GM12864 (cell line): ENCODE results near the gene ZFAND5.

ENCODE experiments used
- DNase-seq: peaks from one replicate; pipeline ENCODE4 v3.0.0-alpha.2; 2011; ENCODE audit warnings: low read depth
- H3K4me3 ChIP-seq: 2 replicates; pipeline ENCODE4 v1.5.1; 2011; ENCODE audit warnings: mild to moderate bottlenecking, low read depth, low read length, control low read depth
- CTCF ChIP-seq: IDR thresholded peaks from 2 replicates; pipeline ENCODE4 v1.5.1; 2011; ENCODE audit warnings: low read depth, mild to moderate bottlenecking, moderate library complexity, low read length, control low read depth, inconsistent platforms; ENCODE audit errors: missing control alignments

Gene ZFAND5

GRCh38 chr9:72384710-72385485 is 19.9 kb upstream of the ZFAND5 start:
- H3K4me3 ChIP-seq: no peak overlapping the region
- TF ChIP-seq CTCF: no peak
- DNase-seq: no peak

- no peak for TF ChIP-seq CTCF
- no peak for DNase-seq
- H3K4me3 ChIP-seq: no peak overlapping the region
These were observed 19.1 kb upstream of the ZFAND5 start for GRCh38 chr9:72383978-72384709.

- TF ChIP-seq CTCF: no peak
- no peak for DNase-seq
- no peak overlapping the region for H3K4me3 ChIP-seq
These were observed 17.4 kb upstream of the ZFAND5 start for GRCh38 chr9:72382405-72382804.

DNA sequence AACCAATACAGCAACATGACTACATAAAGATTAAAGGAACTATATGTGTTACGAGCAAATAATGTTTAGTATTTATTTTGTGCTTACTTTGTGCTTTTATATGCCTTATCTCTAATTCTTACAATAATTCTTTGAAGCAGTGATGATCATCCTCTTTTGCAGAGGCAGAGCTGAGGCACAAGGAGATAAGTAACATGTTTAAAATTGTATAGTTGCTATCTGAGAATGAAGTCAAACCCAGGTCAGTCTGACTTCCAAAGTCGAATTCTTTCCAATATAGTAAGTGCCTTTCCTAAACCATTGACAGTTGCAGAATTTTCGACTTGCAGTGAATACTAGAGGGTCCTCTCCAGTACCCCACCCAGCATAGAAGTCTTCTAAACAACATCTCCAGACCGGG is 12.0 kb upstream of the ZFAND5 start:
- no peak for DNase-seq
- no peak overlapping the region for H3K4me3 ChIP-seq
- TF ChIP-seq CTCF: no peak

- no peak overlapping the region for H3K4me3 ChIP-seq
- DNase-seq: no peak
- TF ChIP-seq CTCF: no peak
These were observed 6.1 kb upstream of the ZFAND5 start for GRCh38 chr9:72371151-72371550.

DNA sequence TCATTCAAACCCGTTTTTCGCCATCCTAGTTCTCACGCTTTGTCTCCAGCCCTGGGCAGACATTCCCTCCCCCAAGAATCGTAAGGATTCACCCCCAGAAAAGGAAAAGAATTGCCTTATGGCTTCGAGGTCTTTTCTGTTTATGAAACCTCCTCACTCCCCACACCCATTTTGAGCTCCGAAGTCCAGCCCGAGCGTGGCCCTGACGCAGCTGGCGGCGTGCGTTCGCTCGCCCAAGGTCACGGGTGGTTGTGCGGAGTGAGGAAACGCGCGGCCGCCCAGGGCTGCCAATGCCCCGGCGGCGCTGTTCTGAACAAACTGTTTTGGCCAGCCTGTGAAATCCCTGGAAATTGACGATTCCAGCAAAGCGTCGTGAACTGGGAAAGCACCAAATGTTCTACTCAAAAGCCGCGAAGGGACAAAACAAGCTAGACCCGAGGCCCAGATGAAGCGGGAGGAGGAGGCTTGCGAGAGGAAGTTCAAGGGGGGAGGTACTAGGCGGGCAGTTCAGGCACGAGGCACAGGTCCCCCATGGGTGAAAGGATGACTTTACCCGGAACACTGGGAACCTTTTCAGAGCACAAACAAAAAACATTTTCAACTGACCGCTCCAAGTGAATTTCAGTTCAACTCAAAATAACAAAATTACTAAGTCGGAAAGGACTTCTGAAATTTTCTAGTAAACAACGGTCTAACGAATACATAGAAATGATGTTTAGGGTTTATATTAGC is 683 bp upstream of the ZFAND5 start:
- no peak for TF ChIP-seq CTCF
- DNase-seq: peak; percentile 39
- H3K4me3 ChIP-seq: peak overlapping the region; percentile 98
